ENCODE data around the gene ZNF773. TPM values are rescaled to one million over a fixed set of nuclear protein-coding genes. Genes with fewer than 3 reads are reported as not detected.

Gene ZNF773
- polyA plus RNA-seq, 1 of the 3 experiments (the other 2 are of a cell fraction): 6.6 TPM

DNA sequence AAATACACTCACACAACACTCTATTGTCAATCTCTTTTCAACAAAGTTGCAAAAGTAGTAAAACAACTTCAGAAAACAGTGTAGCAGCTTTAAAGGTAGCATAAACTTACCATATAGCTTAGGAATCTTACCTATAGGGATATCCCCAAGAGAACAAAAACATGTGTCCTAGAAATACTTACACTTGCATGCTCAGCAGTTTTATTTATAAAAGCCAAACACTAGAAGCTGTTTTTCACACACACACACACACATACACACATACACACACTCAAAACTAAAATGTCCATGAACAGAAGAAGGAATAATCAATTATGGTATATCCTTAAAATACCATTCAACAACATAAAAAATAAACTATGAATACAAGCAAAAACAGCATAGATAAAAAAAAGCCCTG, 11.7 kb downstream of the ZNF773 start:
- DNase-seq: no peak
- H3F3A ChIP-seq (replicated peaks; ENCODE audit: insufficient read depth): peaks cover 13% of the 10 kb centered on the region
- H3K9ac ChIP-seq: no peak overlapping the region
- H3K9me3 ChIP-seq: peaks cover 27% of the 10 kb centered on the region
- H2AFZ ChIP-seq (ENCODE audit: low read depth): no peak overlapping the region
- no peaks in the 10 kb centered on the region for H3K27me3 ChIP-seq (ENCODE audit: insufficient read depth)
- H3K9me2 ChIP-seq: no peaks in the 10 kb centered on the region
- no peak overlapping the region for H3K4me2 ChIP-seq
- H3K36me3 ChIP-seq (replicated peaks in 1 of 2; ENCODE audit: control insufficient read depth in 1 of 2, insufficient read depth in 2 of 2, low read length in 1 of 2): peaks cover 28 to 69% of the 10 kb centered on the region in 2 experiments
- TF ChIP-seq FOXJ3 (CRISPR knock-in tag; IDR thresholded peaks at IDR 0.05) (no peak), FOSL2 (IDR thresholded peaks at IDR 0.05; ENCODE audit: borderline replicate concordance, low read depth) (no peak), POLR2AphosphoS5 (IDR thresholded peaks at IDR 0.05; ENCODE audit: low read depth, low read length) (no peak), GABPA (IDR thresholded peaks at IDR 0.05; ENCODE audit: low read depth) (no peak)
- ChIA-PET CTCF (no interaction called here), POLR2A (no interaction called here)
- no peak overlapping the region for H3K4me3 ChIP-seq (ENCODE audit: low read depth in 2 of 2, low read length in 1 of 2)
- no peaks in the 10 kb centered on the region for H3K79me2 ChIP-seq (ENCODE audit: insufficient read depth)
- H3K4me1 ChIP-seq (ENCODE audit: control insufficient read depth in 1 of 2, insufficient read depth in 2 of 2, low read depth in 1 of 2, low read length in 1 of 2): no peaks in the 10 kb centered on the region
- no peaks in the 10 kb centered on the region for H4K20me1 ChIP-seq (ENCODE audit: insufficient read depth)
- no peak overlapping the region for H3K27ac ChIP-seq (ENCODE audit: low read depth in 2 of 2, low read length in 1 of 2)

DNA sequence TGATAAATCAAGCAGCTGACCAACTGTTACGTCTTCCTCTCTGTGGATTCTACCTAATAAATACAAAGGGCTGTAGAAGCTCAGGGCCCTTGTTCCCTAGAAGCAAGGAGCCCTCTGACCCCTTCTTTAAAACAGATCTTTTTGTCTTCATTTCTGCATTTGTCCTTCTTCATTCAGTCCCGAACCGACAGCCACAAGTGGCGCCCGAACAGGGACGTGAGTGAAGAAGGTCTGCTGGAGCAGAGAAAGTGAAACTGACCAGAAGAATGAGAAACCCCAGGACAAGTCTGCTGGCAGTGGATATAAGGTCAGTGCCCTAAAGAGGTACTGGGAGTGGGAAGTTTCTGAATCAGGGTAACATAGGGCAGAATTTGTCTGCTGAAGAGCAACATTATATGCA, 13.1 kb downstream of the ZNF773 start:
- H3K79me2 ChIP-seq (ENCODE audit: insufficient read depth): no peaks in the 10 kb centered on the region
- no peak overlapping the region; a peak in 1 of 4 replicates for H3K4me3 ChIP-seq (ENCODE audit: low read depth in 2 of 2, low read length in 1 of 2)
- DNase-seq: no peak
- no peak overlapping the region for H2AFZ ChIP-seq (ENCODE audit: low read depth)
- WGBS (ENCODE audit: low lambda C conversion rate): 77% methylated on average over 6 of the region's 6 CpGs
- ChIA-PET POLR2A (no interaction called here), CTCF (no interaction called here)
- H3K9me2 ChIP-seq: no peaks in the 10 kb centered on the region
- H3K4me2 ChIP-seq: no peak overlapping the region
- H3K27me3 ChIP-seq (ENCODE audit: insufficient read depth): no peaks in the 10 kb centered on the region
- no peaks in the 10 kb centered on the region for H4K20me1 ChIP-seq (ENCODE audit: insufficient read depth)
- peaks cover 13% of the 10 kb centered on the region for H3F3A ChIP-seq (replicated peaks; ENCODE audit: insufficient read depth)
- no peak overlapping the region for H3K9ac ChIP-seq
- no peaks in the 10 kb centered on the region for H3K4me1 ChIP-seq (ENCODE audit: control insufficient read depth in 1 of 2, insufficient read depth in 2 of 2, low read depth in 1 of 2, low read length in 1 of 2)
- peaks cover 17 to 65% of the 10 kb centered on the region in 2 experiments for H3K36me3 ChIP-seq (replicated peaks in 1 of 2; ENCODE audit: control insufficient read depth in 1 of 2, insufficient read depth in 2 of 2, low read length in 1 of 2)
- H3K9me3 ChIP-seq: peaks cover 27% of the 10 kb centered on the region
- no peak overlapping the region for H3K27ac ChIP-seq (ENCODE audit: low read depth in 2 of 2, low read length in 1 of 2)
- TF ChIP-seq TAF1 (IDR thresholded peaks at IDR 0.05; ENCODE audit: borderline replicate concordance, low read depth, low read length): no peak
- no peak for TF ChIP-seq MAX (IDR thresholded peaks at IDR 0.05; ENCODE audit: low read depth)
- TF ChIP-seq, protein P1, sequence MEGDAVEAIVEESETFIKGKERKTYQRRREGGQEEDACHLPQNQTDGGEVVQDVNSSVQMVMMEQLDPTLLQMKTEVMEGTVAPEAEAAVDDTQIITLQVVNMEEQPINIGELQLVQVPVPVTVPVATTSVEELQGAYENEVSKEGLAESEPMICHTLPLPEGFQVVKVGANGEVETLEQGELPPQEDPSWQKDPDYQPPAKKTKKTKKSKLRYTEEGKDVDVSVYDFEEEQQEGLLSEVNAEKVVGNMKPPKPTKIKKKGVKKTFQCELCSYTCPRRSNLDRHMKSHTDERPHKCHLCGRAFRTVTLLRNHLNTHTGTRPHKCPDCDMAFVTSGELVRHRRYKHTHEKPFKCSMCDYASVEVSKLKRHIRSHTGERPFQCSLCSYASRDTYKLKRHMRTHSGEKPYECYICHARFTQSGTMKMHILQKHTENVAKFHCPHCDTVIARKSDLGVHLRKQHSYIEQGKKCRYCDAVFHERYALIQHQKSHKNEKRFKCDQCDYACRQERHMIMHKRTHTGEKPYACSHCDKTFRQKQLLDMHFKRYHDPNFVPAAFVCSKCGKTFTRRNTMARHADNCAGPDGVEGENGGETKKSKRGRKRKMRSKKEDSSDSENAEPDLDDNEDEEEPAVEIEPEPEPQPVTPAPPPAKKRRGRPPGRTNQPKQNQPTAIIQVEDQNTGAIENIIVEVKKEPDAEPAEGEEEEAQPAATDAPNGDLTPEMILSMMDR (IDR thresholded peaks at IDR 0.05): no peak
- no peak for TF ChIP-seq RCOR1 (IDR thresholded peaks at IDR 0.05; ENCODE audit: low read length)

GRCh38 chr19:57515255-57515654, 15.5 kb downstream of the ZNF773 start:
- Histone ChIP-seq H3K27me3 (ENCODE audit: insufficient read depth) (no peaks in the 10 kb centered on the region), H3K4me3 (ENCODE audit: low read depth in 2 of 2, low read length in 1 of 2) (no peak overlapping the region), H3K9me3 (peaks cover 17% of the 10 kb centered on the region), H2AFZ (ENCODE audit: low read depth) (no peak overlapping the region), H3K9ac (no peak overlapping the region), H3K36me3 (replicated peaks in 1 of 2; ENCODE audit: control insufficient read depth in 1 of 2, insufficient read depth in 2 of 2, low read length in 1 of 2) (peaks cover 15 to 48% of the 10 kb centered on the region in 2 experiments), H3K9me2 (no peaks in the 10 kb centered on the region), H4K20me1 (ENCODE audit: insufficient read depth) (no peaks in the 10 kb centered on the region), H3K4me2 (no peak overlapping the region), H3K79me2 (ENCODE audit: insufficient read depth) (no peaks in the 10 kb centered on the region), H3F3A (replicated peaks; ENCODE audit: insufficient read depth) (peaks cover 5% of the 10 kb centered on the region), H3K4me1 (ENCODE audit: control insufficient read depth in 1 of 2, insufficient read depth in 2 of 2, low read depth in 1 of 2, low read length in 1 of 2) (no peaks in the 10 kb centered on the region), H3K27ac (ENCODE audit: low read depth in 2 of 2, low read length in 1 of 2) (no peak overlapping the region)
- CTCF ChIA-PET: no interaction called here
- DNase-seq: no peak
- TF ChIP-seq YY1 (IDR thresholded peaks at IDR 0.05; ENCODE audit: low read depth) (no peak), JUND (IDR thresholded peaks at IDR 0.05) (no peak), MAX (IDR thresholded peaks at IDR 0.05; ENCODE audit: low read depth) (no peak), FOXM1 (IDR thresholded peaks at IDR 0.05; ENCODE audit: low read depth) (no peak), EP300 (IDR thresholded peaks at IDR 0.05; ENCODE audit: borderline replicate concordance in 1 of 2, low read depth in 1 of 2, low read length in 1 of 2) (no peak), GATA2 (CRISPR knock-in tag; IDR thresholded peaks at IDR 0.05) (no peak), MEF2A (IDR thresholded peaks at IDR 0.05; ENCODE audit: borderline replicate concordance, low read depth) (no peak), RXRA (IDR thresholded peaks at IDR 0.05; ENCODE audit: borderline replicate concordance, low read depth) (no peak), FOXJ3 (CRISPR knock-in tag; IDR thresholded peaks at IDR 0.05) (no peak), TAF1 (IDR thresholded peaks at IDR 0.05; ENCODE audit: borderline replicate concordance, low read depth, low read length) (no peak), NRF1 (IDR thresholded peaks at IDR 0.05; ENCODE audit: low read depth, low read length) (no peak), GABPA (IDR thresholded peaks at IDR 0.05; ENCODE audit: low read depth) (no peak), RAD21 (IDR thresholded peaks at IDR 0.05; ENCODE audit: low read length) (no peak), ZBTB33 (IDR thresholded peaks at IDR 0.05; ENCODE audit: borderline replicate concordance, low read depth) (no peak)
- TF ChIP-seq, protein P2, sequence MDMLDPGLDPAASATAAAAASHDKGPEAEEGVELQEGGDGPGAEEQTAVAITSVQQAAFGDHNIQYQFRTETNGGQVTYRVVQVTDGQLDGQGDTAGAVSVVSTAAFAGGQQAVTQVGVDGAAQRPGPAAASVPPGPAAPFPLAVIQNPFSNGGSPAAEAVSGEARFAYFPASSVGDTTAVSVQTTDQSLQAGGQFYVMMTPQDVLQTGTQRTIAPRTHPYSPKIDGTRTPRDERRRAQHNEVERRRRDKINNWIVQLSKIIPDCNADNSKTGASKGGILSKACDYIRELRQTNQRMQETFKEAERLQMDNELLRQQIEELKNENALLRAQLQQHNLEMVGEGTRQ (IDR thresholded peaks at IDR 0.05; ENCODE audit: borderline replicate concordance, low read depth, low read length): no peak
- 59% methylated on average over 5 of the region's 5 CpGs for WGBS (ENCODE audit: low lambda C conversion rate)
- POLR2A ChIA-PET: no interaction called here

Data from SK-N-SH (cell line).